IPS-15b (cell line): ENCODE results near the gene SLC25A18.
"Not testable (repeated sequence)": the region's sequence is repeated elsewhere in the genome, so short reads cannot be mapped to it uniquely, and the experiment has no call there.

Experiments
- H3K27me3 ChIP-seq: one replicate; pipeline ENCODE4 v1.6.1; 2013; ENCODE audit warnings: low read length; ENCODE audit not compliant: control insufficient read depth, insufficient read depth
- H3K36me3 ChIP-seq: one replicate; pipeline ENCODE4 v1.6.1; 2013; ENCODE audit warnings: low read length; ENCODE audit not compliant: control insufficient read depth, insufficient read depth
- H3K4me1 ChIP-seq: one replicate; pipeline ENCODE4 v1.6.1; 2013; ENCODE audit warnings: mild to moderate bottlenecking, low read length; ENCODE audit not compliant: control insufficient read depth, insufficient read depth
- H3K4me3 ChIP-seq: one replicate; pipeline ENCODE4 v1.5.1; 2013; ENCODE audit warnings: low read depth, low read length
- H3K9ac ChIP-seq: one replicate; pipeline ENCODE4 v1.6.1; 2013; ENCODE audit warnings: low read depth, mild to moderate bottlenecking, low read length
- H3K9me3 ChIP-seq: one replicate; pipeline ENCODE4 v1.6.1; 2013; ENCODE audit warnings: mild to moderate bottlenecking, low read length; ENCODE audit not compliant: control insufficient read depth, insufficient read depth

SLC25A18 gene

DNA sequence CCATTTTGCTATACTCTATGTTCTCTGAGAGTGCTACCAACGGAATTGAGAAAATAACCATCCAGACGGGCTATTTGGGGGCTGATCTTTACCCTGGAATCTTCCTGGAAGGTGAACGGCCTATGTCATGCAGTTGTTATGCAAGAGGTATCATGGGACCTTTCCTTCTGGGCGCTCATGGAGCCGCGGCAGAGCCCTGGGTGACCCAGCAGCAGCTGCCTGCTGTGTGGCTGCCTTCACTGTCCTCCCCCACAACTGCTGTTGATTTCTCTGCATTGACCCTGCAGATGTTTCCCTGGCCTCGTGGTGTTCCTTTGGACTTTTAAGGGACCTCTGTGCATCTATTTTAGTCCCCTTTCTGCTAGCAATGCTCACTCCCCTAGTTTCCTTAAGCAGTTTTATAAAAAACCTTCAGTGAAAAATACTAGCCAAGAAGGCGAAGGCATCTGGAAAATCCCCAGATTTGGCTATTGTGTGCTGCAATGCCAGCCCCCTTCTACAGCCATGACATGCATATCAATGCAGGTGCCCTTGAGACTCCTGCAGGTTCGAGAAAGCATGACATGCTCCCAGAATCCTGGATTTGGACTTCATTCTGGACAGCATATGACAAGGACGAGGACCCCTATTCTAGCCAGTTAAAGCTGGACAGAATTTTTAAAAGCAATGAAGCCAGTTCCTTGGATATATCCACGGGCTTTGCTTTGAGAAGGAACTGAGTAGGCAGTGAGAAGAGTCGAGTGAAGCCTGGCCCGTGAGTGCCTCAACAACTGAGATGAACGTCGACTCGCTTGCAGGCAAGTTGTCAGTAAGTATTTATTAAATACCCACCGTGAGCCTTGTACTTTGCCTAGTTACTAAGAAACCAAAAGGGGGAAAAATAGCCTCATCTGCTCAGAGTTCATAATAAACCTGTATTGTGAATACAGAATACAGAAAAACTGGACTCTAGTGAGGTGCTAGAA, at the start of gene SLC25A18:
TSS of gene SLC25A18 (plus strand) at position 593 of the 965 bp plus-strand sequence. CDS start 16,447 bp downstream, outside the sequence.
- H3K27me3 ChIP-seq = no peaks in the 10 kb centered on the region
- H3K9me3 ChIP-seq = no peaks in the 10 kb centered on the region
- peaks cover 17% of the 10 kb centered on the region for H3K4me1 ChIP-seq
- no peak within 1 kb of the TSS for H3K4me3 ChIP-seq
- H3K36me3 ChIP-seq = peaks cover 16% of the 10 kb centered on the region
- H3K9ac ChIP-seq = no peak within 1 kb of the TSS

DNA sequence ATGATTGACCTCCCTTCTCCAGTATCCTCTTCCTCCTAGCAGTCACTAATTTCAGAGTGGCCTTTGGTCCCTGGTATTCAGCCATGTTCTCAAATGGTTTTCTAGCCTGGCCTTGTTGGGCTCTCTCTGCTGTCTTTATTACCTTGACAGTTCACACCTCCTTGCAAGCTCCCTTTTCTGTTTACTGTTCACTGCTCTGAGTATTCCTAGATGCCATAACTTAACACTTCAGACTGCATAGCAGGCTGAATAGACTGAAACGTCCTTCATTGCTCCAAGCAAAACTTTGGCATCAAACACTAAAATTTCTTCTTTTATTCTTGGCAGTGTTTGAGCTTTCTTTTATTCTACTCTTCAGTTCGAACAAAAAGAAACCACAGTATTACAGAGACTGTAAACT, 49.7 kb upstream of the SLC25A18 start:
- Histone ChIP-seq H3K4me1 (no peaks in the 10 kb centered on the region), H3K9me3 (no peaks in the 10 kb centered on the region), H3K4me3 (no peak overlapping the region), H3K27me3 (no peaks in the 10 kb centered on the region), H3K36me3 (peaks cover 26% of the 10 kb centered on the region), H3K9ac (no peak overlapping the region)

DNA sequence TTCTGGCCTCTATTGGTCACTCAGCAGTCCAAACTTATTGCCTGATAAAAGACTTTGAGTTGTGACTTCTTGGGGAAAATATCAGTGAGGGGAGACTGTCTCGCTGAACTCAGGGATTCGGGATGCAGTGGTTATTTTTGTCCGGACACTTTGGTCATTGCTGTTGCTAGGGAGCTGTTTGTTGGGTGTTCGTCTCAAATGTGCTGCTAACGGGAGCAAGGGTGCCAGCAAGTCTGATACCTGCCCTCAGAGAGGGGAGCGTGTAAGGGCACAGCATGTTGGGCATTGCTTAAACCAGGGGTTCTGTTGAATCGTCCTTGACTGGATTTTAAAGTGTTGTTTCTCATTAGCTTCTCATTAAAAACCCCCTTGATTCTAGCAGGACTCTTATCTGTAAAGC, 49.2 kb upstream of the SLC25A18 start:
- Histone ChIP-seq H3K4me3 (no peak overlapping the region), H3K9ac (no peak overlapping the region), H3K4me1 (no peaks in the 10 kb centered on the region), H3K9me3 (no peaks in the 10 kb centered on the region), H3K36me3 (peaks cover 27% of the 10 kb centered on the region), H3K27me3 (no peaks in the 10 kb centered on the region)

GRCh38 chr22:17518406-17518805, 44.9 kb upstream of the SLC25A18 start:
- H3K27me3 ChIP-seq = no peaks in the 10 kb centered on the region
- no peaks in the 10 kb centered on the region for H3K9me3 ChIP-seq
- H3K36me3 ChIP-seq = peaks cover 11% of the 10 kb centered on the region
- H3K4me1 ChIP-seq = no peaks in the 10 kb centered on the region
- no peak overlapping the region for H3K4me3 ChIP-seq
- H3K9ac ChIP-seq = no peak overlapping the region

DNA sequence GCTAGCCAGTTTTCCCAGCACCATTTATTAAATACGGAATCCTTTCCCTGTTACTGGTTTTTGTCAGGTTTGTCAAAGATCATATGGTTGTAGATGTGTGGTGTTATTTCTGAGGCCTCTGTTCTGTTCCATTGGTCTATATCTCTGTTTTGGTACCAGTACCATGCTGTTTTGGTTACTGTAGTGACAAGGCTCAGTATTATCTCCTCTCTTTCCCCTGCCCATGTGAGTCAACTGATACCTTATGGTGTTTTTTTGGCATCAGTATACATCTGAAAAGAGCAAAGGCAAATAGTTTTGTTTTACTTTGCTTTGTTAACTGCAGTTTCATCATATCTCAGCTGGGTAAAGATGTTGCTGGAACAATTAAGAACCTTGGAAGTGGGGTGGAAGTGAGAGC, 41.3 kb upstream of the SLC25A18 start:
- peaks cover 13% of the 10 kb centered on the region for H3K36me3 ChIP-seq
- not testable (repeated sequence) for H3K9ac ChIP-seq, H3K9me3 ChIP-seq, H3K27me3 ChIP-seq, H3K4me1 ChIP-seq, H3K4me3 ChIP-seq

DNA sequence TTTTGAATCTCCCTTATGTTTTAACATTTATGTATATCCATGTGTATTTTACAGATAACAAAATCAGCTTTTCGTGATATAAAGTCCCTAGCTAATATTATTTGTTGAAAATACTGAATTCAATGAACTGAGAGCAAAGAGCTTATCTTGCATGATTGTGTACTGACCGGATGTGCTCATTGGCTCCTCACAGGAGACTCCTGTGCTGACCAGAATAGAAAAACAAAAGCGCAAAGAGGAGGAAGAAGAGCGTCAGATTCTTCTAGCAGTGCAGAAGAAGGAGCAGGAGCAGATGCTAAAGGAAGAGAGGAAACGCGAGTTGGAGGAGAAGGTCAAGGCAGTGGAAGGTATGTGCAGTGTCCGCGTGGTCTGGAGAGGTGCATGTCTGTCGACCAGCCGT, 39.4 kb upstream of the SLC25A18 start:
- Histone ChIP-seq H3K9me3 (no peaks in the 10 kb centered on the region), H3K27me3 (no peaks in the 10 kb centered on the region), H3K9ac (no peak overlapping the region), H3K36me3 (peaks cover 13% of the 10 kb centered on the region), H3K4me1 (no peaks in the 10 kb centered on the region), H3K4me3 (no peak overlapping the region)

DNA sequence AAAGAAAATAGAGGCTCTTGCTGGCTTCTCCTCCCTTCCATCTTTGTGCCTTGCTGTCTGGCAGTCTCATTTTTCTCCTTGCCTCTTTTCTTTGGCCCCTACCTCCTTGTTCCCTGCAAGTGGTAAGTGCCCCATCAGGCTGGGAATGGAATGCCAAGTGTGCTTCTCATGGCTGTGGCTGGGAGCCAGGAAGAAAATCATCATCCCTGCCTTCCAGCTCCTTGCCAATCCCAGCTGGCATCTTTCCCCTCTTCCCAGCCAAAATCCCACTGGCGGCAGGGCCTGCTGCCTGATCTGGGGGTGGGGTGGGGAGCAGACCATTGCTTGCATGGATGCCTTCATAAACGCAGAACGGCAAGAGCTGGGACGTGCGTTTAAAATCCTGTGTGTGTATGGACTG, 27.0 kb upstream of the SLC25A18 start:
- Histone ChIP-seq H3K4me1 (peaks cover 3% of the 10 kb centered on the region), H3K27me3 (no peaks in the 10 kb centered on the region), H3K9me3 (no peaks in the 10 kb centered on the region), H3K4me3 (no peak overlapping the region), H3K36me3 (peaks cover 40% of the 10 kb centered on the region), H3K9ac (no peak overlapping the region)

- Histone ChIP-seq H3K9me3 (no peaks in the 10 kb centered on the region), H3K36me3 (peaks cover 48% of the 10 kb centered on the region)
Observed at GRCh38 chr22:17537155-17537554, 26.1 kb upstream of the SLC25A18 start.

GRCh38 chr22:17540481-17540880, 22.8 kb upstream of the SLC25A18 start:
- Histone ChIP-seq H3K36me3 (peaks cover 60% of the 10 kb centered on the region), H3K9me3 (no peaks in the 10 kb centered on the region), H3K27me3 (no peaks in the 10 kb centered on the region), H3K4me1 (peaks cover 3% of the 10 kb centered on the region), H3K4me3 (no peak overlapping the region), H3K9ac (no peak overlapping the region)

More at GRCh38 chr22:17537155-17537554, 26.1 kb upstream of the SLC25A18 start:
- Histone ChIP-seq H3K4me3 (no peak overlapping the region), H3K27me3 (no peaks in the 10 kb centered on the region), H3K9ac (no peak overlapping the region), H3K4me1 (peaks cover 3% of the 10 kb centered on the region)

DNA sequence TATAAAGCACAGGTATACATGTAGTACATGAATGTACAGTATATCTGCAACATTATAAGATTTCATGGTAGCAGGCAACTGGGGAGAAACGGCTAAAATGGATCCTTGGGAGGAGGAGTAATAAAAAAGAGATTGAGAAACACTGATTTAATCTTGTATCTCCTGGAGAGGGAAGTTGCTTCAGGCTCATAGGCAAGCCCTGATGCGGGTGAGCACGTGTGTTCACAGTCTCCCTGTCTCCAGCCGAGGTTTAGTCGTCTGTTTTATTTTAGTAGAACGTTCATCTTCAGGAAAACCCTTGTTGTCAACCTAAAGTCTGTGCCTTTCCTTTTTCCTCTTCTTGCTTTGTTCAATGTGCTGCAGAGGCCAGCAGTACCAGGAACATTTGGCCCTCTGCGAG, 21.8 kb upstream of the SLC25A18 start:
- peaks cover 60% of the 10 kb centered on the region for H3K36me3 ChIP-seq
- H3K9ac ChIP-seq = no peak overlapping the region
- H3K4me1 ChIP-seq = peaks cover 3% of the 10 kb centered on the region
- H3K9me3 ChIP-seq = no peaks in the 10 kb centered on the region
- H3K4me3 ChIP-seq = no peak overlapping the region
- no peaks in the 10 kb centered on the region for H3K27me3 ChIP-seq

- Histone ChIP-seq H3K9ac (no peak overlapping the region), H3K9me3 (no peaks in the 10 kb centered on the region), H3K27me3 (no peaks in the 10 kb centered on the region), H3K36me3 (peaks cover 54% of the 10 kb centered on the region), H3K4me1 (no peaks in the 10 kb centered on the region), H3K4me3 (no peak overlapping the region)
Observed at GRCh38 chr22:17542452-17542851, 20.8 kb upstream of the SLC25A18 start.
